ENCODE data around the gene MR1.

MR1 gene

GRCh38 chr1:181016563-181016962 is 17.2 kb upstream of the MR1 start:
- DNase-seq (ENCODE audit: low read depth) = no peak
- TF ChIP-seq, protein P1, sequence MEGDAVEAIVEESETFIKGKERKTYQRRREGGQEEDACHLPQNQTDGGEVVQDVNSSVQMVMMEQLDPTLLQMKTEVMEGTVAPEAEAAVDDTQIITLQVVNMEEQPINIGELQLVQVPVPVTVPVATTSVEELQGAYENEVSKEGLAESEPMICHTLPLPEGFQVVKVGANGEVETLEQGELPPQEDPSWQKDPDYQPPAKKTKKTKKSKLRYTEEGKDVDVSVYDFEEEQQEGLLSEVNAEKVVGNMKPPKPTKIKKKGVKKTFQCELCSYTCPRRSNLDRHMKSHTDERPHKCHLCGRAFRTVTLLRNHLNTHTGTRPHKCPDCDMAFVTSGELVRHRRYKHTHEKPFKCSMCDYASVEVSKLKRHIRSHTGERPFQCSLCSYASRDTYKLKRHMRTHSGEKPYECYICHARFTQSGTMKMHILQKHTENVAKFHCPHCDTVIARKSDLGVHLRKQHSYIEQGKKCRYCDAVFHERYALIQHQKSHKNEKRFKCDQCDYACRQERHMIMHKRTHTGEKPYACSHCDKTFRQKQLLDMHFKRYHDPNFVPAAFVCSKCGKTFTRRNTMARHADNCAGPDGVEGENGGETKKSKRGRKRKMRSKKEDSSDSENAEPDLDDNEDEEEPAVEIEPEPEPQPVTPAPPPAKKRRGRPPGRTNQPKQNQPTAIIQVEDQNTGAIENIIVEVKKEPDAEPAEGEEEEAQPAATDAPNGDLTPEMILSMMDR (IDR thresholded peaks at IDR 0.05; ENCODE audit: control insufficient read depth, insufficient read depth, low read depth, low read length, missing control alignments) = no peak
- H3K4me3 ChIP-seq (ENCODE audit: control insufficient read depth, low read depth, low read length) = no peak overlapping the region

DNA sequence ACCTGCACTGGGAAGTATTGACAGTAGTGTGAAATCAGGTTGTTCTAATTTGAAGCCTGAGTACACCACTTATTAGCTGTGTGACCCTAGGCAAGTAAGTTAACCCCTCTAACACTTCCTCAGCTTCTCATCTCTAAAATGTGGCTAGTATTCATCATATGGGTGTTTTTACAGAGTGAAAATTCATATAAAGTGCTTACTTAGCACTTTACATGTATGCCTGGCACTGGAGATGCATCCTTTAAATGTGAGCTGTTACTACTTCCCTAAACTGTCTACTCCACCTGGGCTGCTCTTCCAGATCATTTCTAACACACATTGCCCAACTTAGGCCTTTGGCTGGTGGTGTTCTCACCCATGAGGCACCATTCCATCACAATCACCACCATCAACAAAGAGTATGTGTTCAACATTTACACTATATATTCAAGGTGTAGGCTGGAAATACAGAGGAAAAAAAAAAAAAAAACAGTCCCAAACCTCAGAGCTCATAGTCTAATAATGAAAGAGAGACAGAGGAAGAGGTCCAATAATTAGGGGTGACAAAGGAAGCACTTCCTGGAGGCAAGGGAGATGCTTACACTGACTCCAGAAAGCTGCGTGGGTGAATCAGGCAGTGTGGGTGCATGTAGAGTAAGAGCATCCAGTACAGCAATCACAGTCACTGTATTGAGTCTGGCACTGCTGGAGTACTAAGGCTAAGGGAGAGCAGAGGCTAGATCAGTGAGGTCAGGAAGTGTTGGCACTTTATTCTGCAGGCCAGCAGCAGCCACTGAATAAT is 14.7 kb upstream of the MR1 start:
- H3K4me3 ChIP-seq (ENCODE audit: control insufficient read depth, low read depth, low read length) = no peak overlapping the region
- no peak for DNase-seq (ENCODE audit: low read depth)
- TF ChIP-seq, protein P1 (IDR thresholded peaks at IDR 0.05; ENCODE audit: control insufficient read depth, insufficient read depth, low read depth, low read length, missing control alignments) = no peak

DNA sequence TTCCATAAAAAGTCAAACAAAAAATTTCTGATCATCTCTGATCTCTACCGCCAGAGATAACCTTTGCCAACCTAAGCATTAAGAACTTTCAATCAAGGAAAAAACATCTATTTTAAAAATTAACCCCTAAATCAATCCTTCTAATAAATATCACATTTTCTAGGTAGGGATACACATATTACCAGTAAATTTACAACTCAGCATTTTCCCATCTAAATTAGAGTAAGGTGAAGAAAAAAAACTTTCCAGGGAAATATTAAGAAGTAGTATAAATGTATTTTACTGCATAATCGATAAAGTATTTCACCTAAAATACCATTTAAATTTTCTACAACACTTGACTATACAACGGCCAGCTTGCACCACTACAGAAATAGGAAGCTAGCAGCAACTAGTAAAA is 12.6 kb upstream of the MR1 start:
- no peak for DNase-seq (ENCODE audit: low read depth)
- H3K4me3 ChIP-seq (ENCODE audit: control insufficient read depth, low read depth, low read length) = peak overlapping the region; percentile 98
- TF ChIP-seq, protein P1 (IDR thresholded peaks at IDR 0.05; ENCODE audit: control insufficient read depth, insufficient read depth, low read depth, low read length, missing control alignments) = no peak

DNA sequence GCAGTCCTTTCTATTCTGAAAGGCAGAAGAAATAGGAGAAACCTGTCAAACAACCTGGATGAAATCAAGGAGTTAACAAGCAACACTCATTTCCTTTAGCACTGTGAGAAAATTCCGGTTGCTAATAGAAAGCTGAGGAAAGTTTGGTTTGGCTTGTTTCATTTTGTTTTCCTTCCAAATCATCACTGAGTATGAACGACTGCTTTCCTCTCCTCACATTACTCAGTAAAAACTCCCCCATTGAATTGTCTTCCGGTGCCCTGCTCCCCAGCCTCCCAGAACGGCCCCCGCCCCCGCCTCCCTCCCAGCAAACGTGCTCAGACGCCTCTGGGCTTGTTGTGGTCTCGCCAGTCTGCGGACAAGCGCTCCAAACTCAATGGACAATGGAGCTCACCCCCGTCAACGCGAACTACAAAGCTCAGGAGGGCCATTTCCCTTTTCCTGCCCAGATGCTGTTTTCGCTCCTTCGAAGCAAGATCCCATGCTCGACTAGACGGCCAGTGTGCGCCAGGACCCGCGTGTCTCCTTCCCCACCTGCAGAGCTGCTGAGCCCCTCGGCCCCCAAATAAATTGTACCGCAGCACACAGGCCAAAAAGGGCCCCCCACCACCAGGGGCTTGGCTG is 11.9 kb upstream of the MR1 start:
- TF ChIP-seq, protein P1 (IDR thresholded peaks at IDR 0.05; ENCODE audit: control insufficient read depth, insufficient read depth, low read depth, low read length, missing control alignments) = no peak
- H3K4me3 ChIP-seq (ENCODE audit: control insufficient read depth, low read depth, low read length) = peak overlapping the region; percentile 98
- no peak for DNase-seq (ENCODE audit: low read depth)

DNA sequence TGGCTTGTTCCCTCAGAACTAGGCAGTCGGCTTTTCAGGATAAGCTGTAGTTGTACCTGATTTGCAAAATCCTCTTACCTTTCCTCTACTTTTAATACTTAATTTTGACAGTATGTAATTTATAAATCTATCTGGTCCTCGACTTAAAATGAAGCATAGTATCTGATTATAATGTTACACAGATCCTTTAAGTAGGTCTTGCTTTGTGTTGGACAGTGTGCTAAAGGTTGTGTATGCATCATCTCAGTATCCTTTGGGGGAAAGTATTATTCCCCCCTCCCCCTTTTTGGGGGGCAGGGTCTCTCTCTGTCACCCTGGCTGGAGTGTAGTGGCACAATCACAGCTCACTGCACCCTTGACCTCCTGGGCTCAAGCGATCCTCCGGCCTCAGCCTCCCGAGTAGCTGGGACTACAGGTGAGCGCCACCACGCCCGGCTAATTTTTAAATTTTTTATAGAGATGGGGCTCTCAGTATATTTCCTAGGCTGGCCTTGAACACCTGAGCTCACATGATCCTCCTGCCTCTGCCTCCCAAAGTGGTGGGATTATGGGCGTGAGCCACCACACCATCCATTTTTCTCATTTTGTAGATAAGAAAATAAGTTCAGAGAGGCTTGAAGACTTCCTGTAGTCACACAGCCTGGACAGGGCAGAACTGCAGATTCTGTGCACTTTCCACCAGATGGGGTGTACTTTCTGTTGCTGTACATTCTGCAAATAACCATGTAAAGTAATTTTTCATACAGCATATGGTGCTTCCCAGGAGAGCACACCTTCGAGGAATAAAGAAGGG is 10.3 kb upstream of the MR1 start:
- peak overlapping the region; percentile 98 for H3K4me3 ChIP-seq (ENCODE audit: control insufficient read depth, low read depth, low read length)
- TF ChIP-seq, protein P1 (IDR thresholded peaks at IDR 0.05; ENCODE audit: control insufficient read depth, insufficient read depth, low read depth, low read length, missing control alignments) = no peak

GRCh38 chr1:181028196-181028595 is 5.6 kb upstream of the MR1 start:
- TF ChIP-seq, protein P1 (IDR thresholded peaks at IDR 0.05; ENCODE audit: control insufficient read depth, insufficient read depth, low read depth, low read length, missing control alignments) = no peak
- no peak overlapping the region for H3K4me3 ChIP-seq (ENCODE audit: control insufficient read depth, low read depth, low read length)
- DNase-seq (ENCODE audit: low read depth) = no peak

More for the DNA sequence above, 10.3 kb upstream of the MR1 start:
- no peak for DNase-seq (ENCODE audit: low read depth)
